Esophagus squamous epithelium (tissue), 5 donors: Measurements from ENCODE around the gene PCLO. TPM values are rescaled to one million over a fixed set of nuclear protein-coding genes. Genes with fewer than 3 reads are reported as not detected.

Source experiments
- DNase-seq: peaks from one replicate; lab custom pipeline; 2025; lab: John Stamatoyannopoulos, UW
- H3K27ac ChIP-seq, 4 donors: fragments of 200-600 bp; sonication (generic); one replicate each; pipeline ENCODE4 v1.5.1; 2016 to 2019; ENCODE audit warnings: mild to moderate bottlenecking in 1 of 4
- H3K27me3 ChIP-seq, 4 donors: fragments of 200-600 bp; sonication (generic); 1 replicate in 3 of 4; 2 replicates in 1 of 4; pipeline versions ENCODE4 v1.5.1 to v1.6.0; 2017 to 2021; ENCODE audit warnings: antibody characterized with exemption in 1 of 4
- H3K36me3 ChIP-seq, 3 donors: fragments of 200-600 bp; sonication (generic); one replicate each; pipeline ENCODE4 v1.5.1; 2016 to 2019
- H3K4me1 ChIP-seq, 3 donors: fragments of 200-600 bp; sonication (generic); one replicate each; pipeline ENCODE4 v1.5.1; 2017 to 2019
- H3K4me3 ChIP-seq, 4 donors: fragments of 200-600 bp; sonication (generic); 1 replicate in 3 of 4; 2 replicates in 1 of 4; pipeline ENCODE4 v1.5.1; 2016 to 2019; ENCODE audit warnings: mild to moderate bottlenecking in 2 of 4, moderate library complexity in 1 of 4
- H3K9me3 ChIP-seq, 3 donors: fragments of 200-600 bp; sonication (generic); one replicate each; pipeline ENCODE4 v1.5.1; 2016 to 2019
- CTCF ChIP-seq, 6 experiments: fragments of 450-650 bp in 4 of 6; fragments of 200-600 bp in 2 of 6; sonication (generic) in 2 of 6; IDR thresholded peaks; one replicate each; pipeline ENCODE4 v1.5.1; 2016 to 2019; ENCODE audit warnings: antibody characterized with exemption in 6 of 6, mild to moderate bottlenecking in 4 of 6, moderate library complexity in 4 of 6
- POLR2A ChIP-seq, 4 donors: fragments of 450-650 bp; IDR thresholded peaks; one replicate each; pipeline ENCODE4 v1.6.1; 2017; ENCODE audit warnings: antibody characterized with exemption in 4 of 4, mild to moderate bottlenecking in 4 of 4, moderate library complexity in 3 of 4
- intact Hi-C: fragments of 100-400 bp; cut with DNase I; formaldehyde crosslinking; loops from one replicate; pipeline ENCODE4 v1.15.0; 2022
- small RNA-seq, 4 donors: library from RNA; depleted of rRNA; stranded (forward); fragments of <200 nt; gene quantifications; one replicate each; pipeline ENCODE3, GENCODE V24; 2016
- total RNA-seq, 4 donors: library from RNA; depleted of rRNA; stranded (reverse); fragments of >200 nt; gene quantifications; one replicate each; pipeline ENCODE4 v1.1.0, GENCODE V29; 2016
- donor health status: DM: yes; HTN: yes; CAD: no.

The PCLO gene
- total RNA-seq, 4 donors from 2014 or later, result 3.3 to 17.8 (median 5.3) TPM

- intact Hi-C loops, result no loop called here
- no peak overlapping the region for H3K4me3 ChIP-seq
- no peaks in the 10 kb centered on the region for H3K9me3 ChIP-seq
- TF ChIP-seq CTCF (IDR thresholded peaks at IDR 0.05) (no peak), POLR2A (IDR thresholded peaks at IDR 0.05) (no peak)
- DNase-seq, result no peak
- H3K27ac ChIP-seq, result no peak overlapping the region
- H3K4me1 ChIP-seq, result peaks cover 0 to 6% (median 0%) of the 10 kb centered on the region in 3 donors
- H3K27me3 ChIP-seq, result no peaks in the 10 kb centered on the region
- H3K36me3 ChIP-seq, result no peaks in the 10 kb centered on the region
Measured at GRCh38 chr7:82704121-82704520, 458.6 kb downstream of the PCLO start.

Small RNA genes within 50 kb of the gene (small RNA-seq; reads per million reads assigned to genes)
- gene RNA5SP235, result 0.07 to 1.4 (median 0.82) reads per million in 4 donors
